GM18867 (cell line): Measurements from ENCODE around the gene ADISSP.
A peak's percentile ranks its signal among the peaks of the same experiment; 100 is the strongest.
"Not testable (repeated sequence)": the region's sequence is repeated elsewhere in the genome, so short reads cannot be mapped to it uniquely, and the experiment has no call there.

Experiments used
- ATAC-seq: cut with Tn5 transposase; IDR thresholded peaks from one replicate; pipeline ENCODE4 v1.9.1; 2021; ENCODE audit warnings: mild to moderate bottlenecking, moderate library complexity; ENCODE audit not compliant: unreplicated experiment

Gene ADISSP

DNA sequence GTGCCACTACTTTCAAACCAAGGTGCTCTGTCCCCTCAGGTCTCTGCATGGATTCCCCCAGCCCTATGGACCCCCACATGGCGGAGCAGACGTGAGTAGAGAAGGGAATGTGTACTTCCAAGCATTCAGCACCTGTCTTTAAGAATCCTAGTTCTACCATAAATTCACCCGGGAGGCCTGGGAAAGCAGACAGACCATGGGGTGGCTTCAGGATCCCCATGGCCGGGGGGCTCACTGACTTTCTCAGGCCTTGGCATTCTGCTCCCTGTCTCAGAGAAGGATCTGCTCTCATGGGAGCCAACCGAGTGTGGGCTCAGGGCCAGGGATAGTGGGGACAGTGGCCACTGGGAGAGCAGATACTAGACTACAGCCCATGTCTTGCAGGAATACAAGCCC is 30.8 kb upstream of the ADISSP start:
- no peak for ATAC-seq

DNA sequence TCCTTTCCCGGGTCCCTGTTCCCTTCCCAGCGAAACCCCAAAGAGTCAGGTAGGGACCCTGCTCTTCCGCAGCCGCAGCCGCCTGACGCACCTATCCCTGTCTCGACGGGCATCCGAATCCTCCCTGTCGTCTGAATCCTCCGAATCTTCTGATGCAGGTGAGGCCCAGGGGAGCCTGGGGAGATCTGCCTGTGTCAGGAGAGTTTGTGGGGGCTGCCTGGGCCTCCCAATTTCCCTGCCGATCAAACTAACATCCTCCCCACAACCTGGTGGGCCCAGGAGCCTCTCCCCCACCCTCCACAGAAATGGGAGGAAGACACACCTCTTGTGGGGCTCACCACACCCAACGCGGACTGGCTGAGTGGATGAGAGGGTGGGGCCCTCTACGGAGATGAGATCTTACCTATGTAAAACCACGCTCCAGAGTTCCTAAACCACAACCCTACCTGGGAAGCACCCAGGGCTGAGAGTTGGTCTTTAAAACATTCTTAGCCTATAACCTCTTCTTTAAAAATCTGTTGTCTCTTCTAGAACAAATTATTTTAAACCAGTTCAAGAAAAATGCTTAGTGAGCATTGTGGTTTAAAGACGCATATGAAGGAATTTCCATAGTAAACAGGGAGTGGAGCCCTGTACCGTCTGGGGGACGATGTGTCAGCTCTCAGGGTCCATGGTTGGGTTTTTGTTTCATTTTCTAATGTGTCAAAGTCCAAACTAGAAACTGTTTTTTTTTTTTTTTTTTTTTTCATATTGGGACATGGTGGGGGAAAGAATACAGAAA is 30.2 kb upstream of the ADISSP start:
- ATAC-seq = no peak

DNA sequence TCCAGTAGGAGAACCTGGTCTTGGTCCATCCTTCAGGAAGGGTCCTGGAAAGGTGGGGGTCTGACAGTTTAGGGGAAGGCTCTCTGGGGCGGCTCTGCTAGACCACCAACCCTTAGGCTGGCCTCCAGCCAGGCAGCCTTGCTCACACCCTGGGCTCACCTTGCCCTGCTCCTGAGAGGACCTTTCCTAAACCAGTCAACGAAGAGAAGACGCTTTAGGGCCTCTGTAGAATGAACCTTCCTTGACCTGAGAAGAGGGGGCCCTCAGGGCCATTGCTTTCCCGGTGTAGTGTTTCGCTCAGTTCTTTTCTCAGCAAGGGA is 29.6 kb upstream of the ADISSP start:
- no peak for ATAC-seq

DNA sequence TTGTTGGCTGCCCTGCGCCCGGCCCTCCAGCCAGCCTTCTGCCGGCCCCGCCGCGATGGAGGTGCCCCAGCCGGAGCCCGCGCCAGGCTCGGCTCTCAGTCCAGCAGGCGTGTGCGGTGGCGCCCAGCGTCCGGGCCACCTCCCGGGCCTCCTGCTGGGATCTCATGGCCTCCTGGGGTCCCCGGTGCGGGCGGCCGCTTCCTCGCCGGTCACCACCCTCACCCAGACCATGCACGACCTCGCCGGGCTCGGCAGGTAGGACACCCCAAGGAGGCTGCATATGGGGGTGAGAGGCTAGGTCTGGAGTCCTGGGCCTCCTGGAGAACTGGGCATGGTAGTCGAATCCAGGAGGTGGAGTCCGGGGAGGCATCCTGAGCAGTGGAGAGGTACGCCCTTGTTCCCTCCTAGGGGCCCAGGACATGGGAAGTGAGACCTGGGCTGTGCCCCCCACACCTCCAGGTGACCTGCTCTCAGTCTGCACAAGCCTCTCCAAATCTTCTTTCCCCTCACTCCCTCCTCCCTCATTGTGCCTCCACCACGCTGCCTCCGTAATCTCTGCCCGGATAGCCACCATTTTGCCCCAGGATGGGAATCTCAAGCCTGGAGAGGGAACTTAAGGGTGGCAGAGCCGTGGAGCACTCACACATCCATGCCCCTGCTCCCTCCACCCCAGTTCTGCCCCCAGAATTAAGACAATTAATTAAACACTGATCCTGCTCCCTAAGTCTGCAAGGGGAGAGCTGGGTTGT is 29.1 kb upstream of the ADISSP start:
- ATAC-seq = peak; percentile 4

DNA sequence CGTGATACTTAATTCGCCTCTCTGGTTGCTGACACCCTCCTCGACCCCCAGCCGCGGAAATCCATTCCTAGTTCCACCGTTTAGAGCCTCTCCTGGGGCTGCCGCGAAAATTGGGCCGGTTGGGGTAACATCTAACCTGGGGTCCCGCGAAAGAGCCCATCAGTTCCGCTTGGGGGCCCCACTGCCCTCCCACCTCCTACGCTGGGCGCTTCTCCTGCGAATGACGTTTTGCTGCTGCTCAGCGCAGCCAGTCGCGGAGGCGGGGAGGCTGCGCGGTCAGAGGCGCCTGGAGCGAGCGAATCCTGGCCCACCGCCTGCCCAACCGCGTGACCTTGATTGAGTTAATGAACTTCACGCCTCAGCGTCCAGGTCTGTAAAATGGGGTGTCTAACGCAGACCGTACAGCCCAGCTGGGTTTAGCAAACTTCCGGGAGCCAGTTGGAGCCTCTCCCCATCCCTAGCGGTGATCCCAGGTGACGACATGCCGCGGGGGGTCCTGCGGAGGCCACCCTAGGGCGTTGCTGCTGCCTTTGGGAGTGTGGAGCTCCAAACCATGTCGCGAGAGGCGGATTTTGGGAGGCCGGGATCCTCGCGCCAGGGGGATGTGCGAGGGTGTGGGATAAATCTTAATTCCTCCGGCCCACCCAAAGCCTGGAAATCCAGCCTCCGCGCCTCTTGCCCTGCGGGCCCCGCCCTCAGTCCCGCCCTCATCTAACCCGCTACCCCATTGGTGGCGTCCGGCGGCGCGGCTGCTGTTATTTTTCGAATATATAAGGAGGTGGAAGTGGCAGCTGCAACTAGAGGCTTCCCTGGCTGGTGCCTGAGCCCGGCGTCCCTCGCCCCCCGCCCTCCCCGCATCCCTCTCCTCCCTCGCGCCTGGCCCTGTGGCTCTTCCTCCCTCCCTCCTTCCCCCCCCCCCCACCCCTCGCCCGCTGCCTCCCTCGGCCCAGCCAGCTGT is 28.2 kb upstream of the ADISSP start, which contains the start of gene CDC25B:
Gene CDC25B, plus strand, starts transcription at position 800 of the 958 bp plus-strand sequence. CDS start 222 bp downstream, outside the sequence.
- peak; percentile 68 for ATAC-seq

DNA sequence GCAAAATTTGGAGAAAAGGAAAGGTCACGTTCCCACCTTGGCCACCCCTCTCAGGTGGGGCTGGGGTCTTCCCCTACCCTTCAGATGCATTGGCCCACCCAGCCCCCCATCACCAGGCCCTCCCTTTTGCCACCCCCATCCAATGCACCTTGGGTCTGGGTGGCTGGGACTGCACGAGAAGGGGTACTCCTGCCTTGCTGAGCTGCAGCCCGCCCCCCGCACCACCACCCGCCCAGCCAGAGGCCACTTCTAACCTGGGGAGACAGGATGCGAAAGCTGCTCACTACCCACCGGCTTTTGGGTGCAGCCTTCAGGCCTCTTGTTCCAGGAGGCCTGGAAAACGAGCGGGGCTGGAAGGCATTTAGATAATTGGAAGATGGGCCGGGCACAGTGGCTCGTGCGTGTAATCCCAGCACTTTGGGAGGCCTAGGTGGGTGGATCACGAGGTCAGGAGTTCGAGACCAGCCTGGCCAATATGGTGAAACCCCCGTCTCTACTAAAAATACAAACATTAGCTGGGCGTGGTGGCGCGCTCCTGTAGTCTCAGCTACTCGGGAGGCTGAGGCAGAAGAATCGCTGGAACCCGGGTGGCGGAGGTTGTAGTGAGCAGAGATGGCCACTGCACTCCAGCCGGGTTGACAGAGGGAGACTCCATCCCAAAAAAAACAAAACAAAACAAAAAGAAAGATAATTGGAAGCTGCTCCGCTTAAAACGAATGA is 27.3 kb upstream of the ADISSP start:
- ATAC-seq = no peak

DNA sequence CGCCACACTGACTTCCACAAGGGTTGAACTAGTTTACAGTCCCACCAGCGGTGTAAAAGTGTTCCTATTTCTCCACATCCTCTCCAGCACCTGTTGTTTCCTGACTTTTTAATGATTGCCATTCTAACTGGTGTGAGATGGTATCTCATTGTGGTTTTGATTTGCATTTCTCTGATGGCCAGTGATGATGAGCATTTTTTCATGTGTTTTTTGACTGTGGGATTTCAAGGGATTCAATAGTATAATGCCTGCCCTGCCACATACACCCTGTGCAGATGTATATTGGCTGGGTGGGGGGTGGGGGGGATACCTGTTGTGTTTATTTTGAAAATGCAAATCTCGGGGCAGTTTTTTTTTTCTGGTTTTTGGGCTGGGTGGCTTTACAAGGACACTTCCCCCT is 26.6 kb upstream of the ADISSP start:
- ATAC-seq = not testable (repeated sequence)

DNA sequence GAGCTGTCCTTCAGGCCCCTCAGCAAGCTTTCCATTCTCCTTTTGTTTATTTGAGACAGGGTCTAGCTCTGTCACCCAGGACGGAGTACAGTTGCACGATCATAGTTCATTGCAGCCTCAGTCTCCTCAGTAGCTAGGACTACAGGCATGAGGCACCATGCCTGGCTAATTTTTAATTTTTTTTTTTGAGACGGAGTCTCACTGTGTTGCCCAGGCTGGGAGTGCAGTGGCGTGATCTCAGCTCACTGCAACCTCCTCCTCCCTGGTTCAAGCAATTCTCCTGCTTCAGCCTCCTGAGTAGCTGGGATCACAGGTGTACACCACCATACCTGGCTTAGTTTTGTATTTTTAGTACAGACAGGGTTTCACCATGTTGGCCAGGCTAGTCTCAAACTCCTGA is 21.6 kb upstream of the ADISSP start:
- ATAC-seq = not testable (repeated sequence)

DNA sequence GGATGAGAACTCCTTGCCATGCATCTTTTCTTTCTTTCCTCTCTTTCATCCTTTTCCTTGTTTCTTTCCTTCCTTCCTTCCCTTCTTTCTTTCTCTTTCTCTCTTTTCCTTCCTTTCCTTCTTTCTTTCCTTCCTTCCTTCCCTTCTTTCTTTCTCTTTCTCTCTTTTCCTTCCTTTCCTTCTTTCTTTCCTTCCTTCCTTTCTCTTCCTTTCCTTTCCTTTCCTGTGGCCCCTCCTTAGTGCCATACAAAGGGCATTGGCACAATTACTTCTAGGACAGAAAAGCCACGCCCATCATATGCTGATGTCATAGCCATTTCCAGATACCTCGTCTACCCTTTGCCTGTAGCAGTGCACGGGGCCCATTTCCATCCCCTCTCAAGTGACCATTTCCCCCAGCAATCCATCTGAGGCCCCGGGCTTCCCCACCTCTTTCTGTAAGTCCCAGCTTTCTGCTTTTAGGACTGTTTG is 21.2 kb upstream of the ADISSP start:
- ATAC-seq = no peak

DNA sequence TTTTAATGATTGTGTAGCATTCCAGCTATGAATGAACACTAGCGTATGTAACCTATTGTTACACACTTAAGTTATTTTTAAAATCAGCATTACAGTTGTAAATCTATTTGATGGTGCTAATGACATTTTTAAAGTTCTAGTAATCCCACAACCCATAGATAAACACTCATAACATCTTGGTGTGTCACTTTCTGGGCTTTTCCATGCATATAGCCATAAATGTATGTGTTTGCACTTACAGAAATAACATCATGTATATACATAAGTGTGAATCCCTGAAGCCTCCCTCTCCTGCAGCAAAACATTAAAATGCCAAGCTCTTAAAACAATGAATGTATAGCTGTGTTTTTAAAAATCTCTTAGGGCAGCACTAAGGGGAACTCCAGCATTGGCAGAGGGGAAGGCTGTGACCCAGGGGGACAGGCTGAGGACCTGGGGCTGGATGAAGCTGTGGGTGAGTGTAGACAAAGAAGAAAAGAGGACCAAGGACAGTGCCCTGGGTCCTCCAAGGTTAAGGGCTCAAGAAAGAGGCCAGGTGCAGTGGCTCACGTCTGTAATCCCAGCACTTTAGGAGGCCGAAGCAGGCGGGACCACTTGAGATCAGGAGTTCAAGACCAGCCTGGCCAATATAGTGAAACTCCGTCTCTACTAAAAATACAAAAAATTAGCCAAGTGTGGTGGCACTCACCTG is 19.9 kb upstream of the ADISSP start:
- ATAC-seq = no peak

DNA sequence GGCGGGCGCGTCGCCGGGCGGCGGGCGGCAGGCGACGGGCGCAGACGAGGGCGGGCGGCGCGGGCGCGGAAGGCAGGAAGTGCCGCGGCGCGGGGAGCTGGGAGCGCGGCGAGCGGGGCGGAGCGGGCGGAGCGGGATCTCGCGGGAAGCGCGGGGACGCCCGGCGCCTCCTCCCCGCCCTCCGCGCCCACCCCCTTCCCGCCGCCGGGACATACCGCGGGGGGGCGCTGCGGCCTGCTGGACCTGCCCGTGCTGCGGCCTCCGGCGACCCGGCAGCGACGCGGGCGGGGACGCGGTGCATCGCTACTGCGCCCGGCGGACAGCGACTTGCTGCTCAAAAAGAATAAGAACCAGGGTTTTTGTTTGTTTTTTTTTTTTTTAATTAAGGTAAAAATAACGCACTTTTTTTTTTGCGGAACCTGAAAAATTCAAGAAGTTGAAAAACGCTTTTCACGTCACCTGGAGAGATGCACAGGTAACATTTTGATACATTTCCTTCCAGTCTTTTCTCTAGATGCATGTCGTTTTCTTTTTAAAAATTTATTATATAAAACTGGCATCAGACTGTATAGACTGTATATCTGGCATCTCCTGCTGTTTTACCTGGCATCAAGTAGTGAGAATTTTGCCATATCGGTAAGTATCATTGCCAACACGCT is 19.2 kb upstream of the ADISSP start, which contains the start of gene CENPB:
Gene CENPB, minus strand, starts transcription at position 76 of the 659 bp plus-strand sequence. CDS start 257 bp downstream, outside the sequence.
- ATAC-seq = peak; percentile 80

DNA sequence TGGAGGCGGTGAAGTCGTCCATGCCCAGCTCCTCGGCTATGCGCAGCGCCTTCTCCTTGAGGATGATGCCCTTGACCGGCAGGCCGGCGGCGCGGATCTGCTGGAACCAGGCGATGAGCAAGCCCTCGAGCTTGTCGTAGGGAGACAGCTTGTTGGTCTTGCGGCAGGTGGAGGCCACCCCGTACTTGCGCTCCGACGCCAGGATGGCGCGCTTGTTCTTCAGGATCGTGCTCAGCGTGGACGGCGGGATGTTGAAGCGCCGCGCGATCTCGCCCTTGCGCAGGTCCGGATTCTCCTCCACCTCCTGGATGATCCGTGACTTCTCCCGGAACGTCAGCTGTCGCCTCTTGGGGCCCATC is 18.6 kb upstream of the ADISSP start:
- ATAC-seq = peak; percentile 15

DNA sequence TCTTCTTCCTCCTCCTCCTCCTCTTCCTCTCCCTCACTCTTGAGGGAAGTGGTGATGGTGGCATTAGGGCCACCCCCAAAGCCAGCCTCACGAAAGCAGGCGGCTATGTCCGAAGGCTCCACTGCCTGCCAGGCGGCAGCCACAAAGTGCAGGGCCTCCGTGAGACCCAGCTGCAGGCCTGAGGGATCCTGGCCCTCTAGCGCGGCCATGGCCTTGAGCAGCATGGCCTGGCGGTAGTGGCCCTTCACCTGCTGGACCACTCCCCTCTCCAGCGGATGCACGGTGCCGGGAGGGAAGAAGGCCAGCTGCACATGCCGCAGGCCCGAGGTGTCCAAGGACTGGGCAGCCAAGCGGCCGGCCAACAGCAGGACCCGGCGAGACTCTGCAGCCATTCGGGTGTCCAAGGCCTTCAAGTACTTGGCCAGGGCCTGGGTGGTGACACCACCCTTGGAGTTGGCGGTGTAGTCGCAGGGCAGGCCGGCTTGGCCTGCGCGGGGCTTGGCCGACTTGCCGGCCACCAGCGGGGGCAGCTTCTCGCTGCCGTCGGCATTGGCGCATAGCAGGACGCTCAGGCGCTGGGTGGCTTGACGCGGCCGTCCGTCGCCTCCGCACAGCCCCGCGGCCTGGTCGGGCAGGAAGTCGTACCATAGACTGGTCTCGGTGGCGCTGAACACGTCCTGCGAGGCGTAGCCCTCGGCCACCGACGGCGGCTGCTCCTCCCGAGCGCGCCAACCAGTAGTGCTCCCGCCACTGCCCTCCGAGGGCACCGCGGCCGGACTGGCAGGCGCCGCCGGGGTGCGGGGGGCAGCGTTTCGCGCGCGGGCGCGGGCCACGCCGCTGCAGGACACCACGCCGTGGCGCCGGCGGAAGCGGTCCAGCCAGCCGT is 17.9 kb upstream of the ADISSP start:
- ATAC-seq = no peak

DNA sequence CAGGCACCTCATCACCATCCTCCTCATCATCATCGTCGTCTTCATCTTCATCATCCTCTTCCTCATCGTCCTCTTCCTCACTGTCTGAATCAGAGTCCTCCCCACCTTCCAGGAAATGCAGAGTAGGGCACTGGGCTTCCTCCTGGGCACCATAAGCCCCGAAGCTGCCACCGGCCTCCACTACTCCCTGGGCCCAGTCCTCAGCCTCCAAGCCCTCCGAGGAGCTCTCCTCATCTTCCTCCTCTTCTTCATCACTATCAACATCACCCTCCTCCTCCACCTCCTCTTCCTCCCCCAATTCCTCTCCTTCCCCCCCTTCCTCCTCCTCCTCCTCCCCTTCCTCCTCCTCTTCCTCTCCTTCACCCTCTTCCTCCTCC is 17.3 kb upstream of the ADISSP start:
- no peak for ATAC-seq

DNA sequence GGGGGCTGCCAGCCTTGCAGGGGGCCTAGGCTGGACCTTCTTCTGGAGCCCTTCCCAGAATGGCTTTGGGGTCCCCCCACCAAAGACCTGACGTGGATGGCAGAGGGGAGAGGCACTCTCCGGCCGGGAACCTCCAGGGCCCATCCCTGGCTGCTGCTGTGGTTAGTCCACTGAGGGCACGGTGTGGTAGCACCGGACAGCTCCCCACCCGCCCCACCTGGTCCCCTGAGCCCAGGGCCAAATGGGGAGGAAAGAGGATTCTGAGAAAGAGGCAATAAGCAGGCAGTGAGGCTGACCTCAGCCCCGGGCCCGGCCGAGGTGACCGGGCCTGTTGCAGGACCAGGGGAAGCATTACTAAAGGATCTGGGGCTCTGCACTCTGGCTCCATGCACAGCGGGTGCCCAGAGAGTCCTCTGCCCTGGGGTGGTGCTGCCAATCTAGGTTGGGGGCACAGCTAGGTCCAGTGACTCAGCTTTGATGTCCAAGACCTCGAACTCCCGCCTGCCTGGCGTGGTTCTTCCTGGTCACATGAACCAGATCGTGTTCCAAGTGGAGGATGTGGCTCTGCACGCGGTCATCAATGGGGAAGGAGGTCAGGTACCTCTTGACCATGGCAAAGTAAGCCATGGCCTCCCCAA is 16.8 kb upstream of the ADISSP start:
- ATAC-seq = no peak

DNA sequence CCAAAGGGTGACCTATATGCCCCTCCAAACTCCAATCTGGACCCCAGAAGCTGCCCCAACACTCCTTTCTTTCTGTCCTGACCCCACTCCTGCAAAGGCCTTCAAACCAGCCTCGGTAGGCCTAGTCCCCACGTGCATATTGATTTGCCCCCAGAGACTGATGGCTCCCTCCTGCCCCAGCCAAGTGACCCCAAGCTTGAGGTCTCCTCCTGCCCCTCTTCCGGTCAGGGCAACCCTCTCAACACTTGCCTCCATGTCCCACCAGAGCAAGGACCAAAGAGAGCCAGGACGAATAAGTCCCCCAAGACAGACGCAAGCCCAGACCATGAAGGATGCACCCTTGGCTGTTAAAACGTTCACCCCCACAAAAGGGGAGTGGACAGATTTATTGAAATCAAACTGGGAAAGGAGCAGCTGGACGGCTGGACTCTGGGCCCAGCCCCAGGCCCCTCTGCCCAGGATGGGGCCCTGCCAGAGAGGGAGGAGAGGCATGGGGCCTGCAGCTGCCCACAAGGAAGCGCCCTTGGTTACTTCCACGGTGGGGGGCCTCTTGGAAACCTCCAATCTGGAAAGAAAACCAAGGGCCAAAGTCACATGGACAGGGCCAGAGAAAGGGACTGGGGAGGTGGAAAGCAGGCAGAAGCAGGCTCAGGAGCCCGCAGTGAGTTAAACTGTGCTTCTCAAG is 16.1 kb upstream of the ADISSP start:
- no peak for ATAC-seq

DNA sequence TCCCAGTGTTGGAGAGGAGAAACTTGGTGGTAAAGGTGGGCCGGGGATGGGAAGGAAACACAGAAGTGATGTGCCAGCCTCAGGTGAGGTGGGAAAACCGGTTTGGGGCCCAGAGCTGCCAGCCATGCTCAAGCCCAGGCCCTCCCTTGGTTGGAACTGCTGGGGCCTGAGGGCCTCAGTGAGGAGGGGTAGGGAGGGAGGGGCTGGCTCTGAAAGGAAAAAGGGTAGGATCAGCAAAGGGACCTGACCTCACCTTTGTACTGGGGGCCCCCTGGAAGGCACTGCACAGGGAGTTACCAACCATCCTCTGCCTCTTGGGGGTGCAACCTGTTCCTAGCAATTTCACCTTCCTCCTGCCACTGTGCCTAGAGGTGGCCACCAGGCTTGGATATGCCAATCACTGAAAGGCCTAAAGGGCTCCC is 15.5 kb upstream of the ADISSP start:
- no peak for ATAC-seq
